Measurements from ENCODE around the gene RAB17.

DNA sequence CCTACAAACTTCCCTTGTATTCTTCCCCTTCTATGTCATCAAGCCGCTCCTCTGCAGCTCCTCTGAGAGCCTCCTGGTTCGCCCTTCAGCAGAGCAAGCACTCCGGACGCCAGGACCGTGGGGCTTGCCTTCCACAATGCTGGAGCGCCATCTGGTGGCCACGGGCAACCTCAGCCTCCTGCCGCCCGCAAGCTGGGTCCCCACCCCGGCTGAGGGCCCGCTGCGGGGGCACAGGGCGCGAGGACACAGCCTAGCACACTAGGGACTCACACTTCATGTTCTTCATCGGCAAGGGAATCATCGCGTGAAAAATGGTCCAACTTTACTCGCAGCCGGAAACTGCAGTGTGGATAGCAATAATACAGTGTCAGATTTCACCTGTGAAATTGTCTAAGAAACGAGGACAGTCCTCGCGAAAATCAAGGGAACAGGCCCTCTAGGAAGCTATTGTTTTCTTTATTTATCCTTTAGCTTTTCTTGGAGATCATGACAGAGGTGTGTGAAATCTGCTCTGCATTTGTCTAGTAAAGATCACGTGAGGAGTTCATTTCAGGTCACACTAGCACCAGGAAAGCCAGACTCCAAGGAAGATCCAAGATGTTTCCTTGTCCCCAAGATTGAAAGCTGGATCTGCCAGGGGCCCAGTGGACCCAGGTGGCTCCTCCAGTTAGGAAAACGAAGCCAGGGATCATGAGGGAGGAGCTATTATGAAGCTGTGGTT is 18.4 kb downstream of the RAB17 start:
- TF ChIP-seq POLR2A (IDR thresholded peaks at IDR 0.05; ENCODE audit: low read depth, low read length) = no peak
- TF ChIP-seq SPI1 (IDR thresholded peaks at IDR 0.05; ENCODE audit: low read depth, low read length) = no peak

Data from GM12891 (cell line).